Activated CD4-positive, alpha-beta T cell treated with anti-CD3 and anti-CD28 coated beads, Interleukin-2, amount 10 ng/mL, durations not matched to agents 7 days and 5 days (primary cell): Measurements from ENCODE around the gene LRRC7. TPM values are rescaled to one million over a fixed set of nuclear protein-coding genes. Genes with fewer than 3 reads are reported as not detected.
"Not testable (repeated sequence)": the region's sequence is repeated elsewhere in the genome, so short reads cannot be mapped to it uniquely, and the experiment has no call there.

Experiments used
- CTCF ChIA-PET: fragments of 350-600 bp; sonication (Branson Sonifier 250); formaldehyde crosslinking; loops from one replicate; lab custom pipeline; 2021; ENCODE audit warnings: antibody characterized with exemption; lab: Charles Lee
- POLR2A ChIA-PET: fragments of 350-600 bp; sonication (Branson Sonifier 250); formaldehyde crosslinking; loops from one replicate; lab custom pipeline; 2021; ENCODE audit warnings: antibody characterized with exemption; lab: Charles Lee
- DNase-seq: peaks from one replicate; pipeline ENCODE4 v3.0.0-alpha.2; 2020
- H3K27ac Mint-ChIP-seq: one replicate; pipeline ENCODE4 v1.8.0; 2021; ENCODE audit warnings: mild to moderate bottlenecking, moderate library complexity, mixed read lengths
- H3K27me3 Mint-ChIP-seq: one replicate; pipeline ENCODE4 v1.8.0; 2021; ENCODE audit warnings: mixed read lengths
- H3K36me3 Mint-ChIP-seq: one replicate; pipeline ENCODE4 v1.8.0; 2021; ENCODE audit warnings: low read depth, mixed read lengths
- H3K4me1 Mint-ChIP-seq: one replicate; pipeline ENCODE4 v1.8.0; 2021; ENCODE audit warnings: mixed read lengths
- H3K4me3 Mint-ChIP-seq: one replicate; pipeline ENCODE4 v1.8.0; 2021; ENCODE audit warnings: mild to moderate bottlenecking, moderate library complexity, mixed read lengths
- H3K9me3 Mint-ChIP-seq: one replicate; pipeline ENCODE4 v1.8.0; 2021; ENCODE audit warnings: mixed read lengths
- total RNA-seq, 2 experiments: library from RNA; stranded (reverse); gene quantifications; one replicate each; pipeline ENCODE4 v1.2.3, GENCODE V29; 2021

The LRRC7 gene
- total RNA-seq, 2 experiments from 2014 or later, result not detected

GRCh38 chr1:69845655-69846054 is 277.9 kb downstream of the LRRC7 start:
- H3K4me1 Mint-ChIP-seq, result no peaks in the 10 kb centered on the region
- CTCF ChIA-PET, result interaction anchor here (1.5 kb wide), 1 partner anchor 20 kb away, joined by 3 read pairs; no protein-coding TSS in a partner anchor
- no peak overlapping the region for H3K4me3 Mint-ChIP-seq
- H3K9me3 Mint-ChIP-seq, result no peaks in the 10 kb centered on the region
- no peak for DNase-seq
- no peak overlapping the region for H3K27ac Mint-ChIP-seq
- H3K27me3 Mint-ChIP-seq, result no peaks in the 10 kb centered on the region
- H3K36me3 Mint-ChIP-seq, result no peaks in the 10 kb centered on the region
- POLR2A ChIA-PET, result no interaction called here

GRCh38 chr1:69846267-69846666 is 278.5 kb downstream of the LRRC7 start:
- ChIA-PET POLR2A (no interaction called here), CTCF (interaction anchor here (1.5 kb wide), 1 partner anchor 19 kb away, joined by 3 read pairs; no protein-coding TSS in a partner anchor)
- Mint-ChIP-seq H3K27ac (no peak overlapping the region), H3K36me3 (no peaks in the 10 kb centered on the region), H3K9me3 (no peaks in the 10 kb centered on the region), H3K4me3 (no peak overlapping the region), H3K4me1 (no peaks in the 10 kb centered on the region), H3K27me3 (no peaks in the 10 kb centered on the region)
- no peak for DNase-seq

GRCh38 chr1:69847670-69848069 is 279.9 kb downstream of the LRRC7 start:
- H3K36me3 Mint-ChIP-seq, result no peaks in the 10 kb centered on the region
- no peaks in the 10 kb centered on the region for H3K27me3 Mint-ChIP-seq
- ChIA-PET CTCF (no interaction called here), POLR2A (no interaction called here)
- H3K27ac Mint-ChIP-seq, result no peak overlapping the region
- H3K4me3 Mint-ChIP-seq, result no peak overlapping the region
- H3K9me3 Mint-ChIP-seq, result no peaks in the 10 kb centered on the region
- no peak for DNase-seq
- no peaks in the 10 kb centered on the region for H3K4me1 Mint-ChIP-seq

- no peaks in the 10 kb centered on the region for H3K27me3 Mint-ChIP-seq
- CTCF ChIA-PET, result no interaction called here
- no peak for DNase-seq
- H3K9me3 Mint-ChIP-seq, result no peaks in the 10 kb centered on the region
- H3K4me3 Mint-ChIP-seq, result no peak overlapping the region
- H3K36me3 Mint-ChIP-seq, result no peaks in the 10 kb centered on the region
- H3K27ac Mint-ChIP-seq, result no peak overlapping the region
- no peaks in the 10 kb centered on the region for H3K4me1 Mint-ChIP-seq
- POLR2A ChIA-PET, result no interaction called here
Measured at GRCh38 chr1:69852151-69852550, 284.4 kb downstream of the LRRC7 start.

GRCh38 chr1:69852706-69853105 is 285.0 kb downstream of the LRRC7 start:
- DNase-seq, result no peak
- H3K4me1 Mint-ChIP-seq, result no peaks in the 10 kb centered on the region
- no peaks in the 10 kb centered on the region for H3K27me3 Mint-ChIP-seq
- ChIA-PET CTCF (no interaction called here), POLR2A (no interaction called here)
- no peak overlapping the region for H3K27ac Mint-ChIP-seq
- H3K4me3 Mint-ChIP-seq, result no peak overlapping the region
- H3K36me3 Mint-ChIP-seq, result no peaks in the 10 kb centered on the region
- H3K9me3 Mint-ChIP-seq, result no peaks in the 10 kb centered on the region

- ChIA-PET CTCF (no interaction called here), POLR2A (no interaction called here)
- no peak for DNase-seq
- Mint-ChIP-seq H3K36me3 (no peaks in the 10 kb centered on the region), H3K4me3 (no peak overlapping the region), H3K4me1 (no peaks in the 10 kb centered on the region), H3K9me3 (no peaks in the 10 kb centered on the region), H3K27ac (no peak overlapping the region), H3K27me3 (no peaks in the 10 kb centered on the region)
Measured at GRCh38 chr1:69858534-69858933, 290.8 kb downstream of the LRRC7 start.

- CTCF ChIA-PET, result no interaction called here
- Mint-ChIP-seq H3K36me3 (no peaks in the 10 kb centered on the region), H3K27ac (no peak overlapping the region), H3K9me3 (peaks cover 2% of the 10 kb centered on the region), H3K4me3 (no peak overlapping the region), H3K27me3 (no peaks in the 10 kb centered on the region), H3K4me1 (no peaks in the 10 kb centered on the region)
- no peak for DNase-seq
- POLR2A ChIA-PET, result no interaction called here
Measured at GRCh38 chr1:69861641-69862040, 293.9 kb downstream of the LRRC7 start.

GRCh38 chr1:69862906-69863305 is 295.2 kb downstream of the LRRC7 start:
- CTCF ChIA-PET, result no interaction called here
- no peak for DNase-seq

GRCh38 chr1:69863704-69864103 is 296.0 kb downstream of the LRRC7 start:
- no peak for DNase-seq
- Mint-ChIP-seq H3K27me3 (no peaks in the 10 kb centered on the region), H3K27ac (no peak overlapping the region), H3K4me3 (no peak overlapping the region), H3K4me1 (no peaks in the 10 kb centered on the region), H3K36me3 (no peaks in the 10 kb centered on the region), H3K9me3 (peaks cover 5% of the 10 kb centered on the region)
- ChIA-PET CTCF (no interaction called here), POLR2A (no interaction called here)

More at GRCh38 chr1:69862906-69863305, 295.2 kb downstream of the LRRC7 start:
- Mint-ChIP-seq H3K4me3 (no peak overlapping the region), H3K9me3 (peaks cover 5% of the 10 kb centered on the region), H3K27me3 (no peaks in the 10 kb centered on the region), H3K4me1 (no peaks in the 10 kb centered on the region), H3K27ac (no peak overlapping the region), H3K36me3 (no peaks in the 10 kb centered on the region)
- POLR2A ChIA-PET, result no interaction called here

GRCh38 chr1:69871412-69871811 is 303.7 kb downstream of the LRRC7 start:
- ChIA-PET POLR2A (no interaction called here), CTCF (no interaction called here)
- Mint-ChIP-seq H3K4me1 (no peaks in the 10 kb centered on the region), H3K27ac (no peak overlapping the region), H3K9me3 (peaks cover 3% of the 10 kb centered on the region), H3K27me3 (no peaks in the 10 kb centered on the region), H3K36me3 (no peaks in the 10 kb centered on the region), H3K4me3 (no peak overlapping the region)
- DNase-seq, result no peak

GRCh38 chr1:69878338-69878737 is 310.6 kb downstream of the LRRC7 start:
- H3K27me3 Mint-ChIP-seq, result no peaks in the 10 kb centered on the region
- no peak for DNase-seq
- H3K9me3 Mint-ChIP-seq, result peaks cover 4% of the 10 kb centered on the region
- H3K27ac Mint-ChIP-seq, result no peak overlapping the region
- no peak overlapping the region for H3K4me3 Mint-ChIP-seq
- POLR2A ChIA-PET, result no interaction called here
- CTCF ChIA-PET, result interaction anchor here (1.1 kb wide), 1 partner anchor 8 kb away, joined by 4 read pairs; no protein-coding TSS in a partner anchor
- no peaks in the 10 kb centered on the region for H3K36me3 Mint-ChIP-seq
- H3K4me1 Mint-ChIP-seq, result no peaks in the 10 kb centered on the region

GRCh38 chr1:69888016-69888415 is 320.3 kb downstream of the LRRC7 start:
- H3K36me3 Mint-ChIP-seq, H3K27me3 Mint-ChIP-seq, DNase-seq, POLR2A ChIA-PET, CTCF ChIA-PET, H3K4me1 Mint-ChIP-seq, H3K27ac Mint-ChIP-seq, H3K4me3 Mint-ChIP-seq: not testable (repeated sequence)
- H3K9me3 Mint-ChIP-seq, result peaks cover 12% of the 10 kb centered on the region

- Mint-ChIP-seq H3K36me3 (no peaks in the 10 kb centered on the region), H3K27me3 (no peaks in the 10 kb centered on the region), H3K9me3 (peaks cover 12% of the 10 kb centered on the region), H3K4me3 (no peak overlapping the region), H3K4me1 (no peaks in the 10 kb centered on the region), H3K27ac (no peak overlapping the region)
- no peak for DNase-seq
- CTCF ChIA-PET, result no interaction called here
- POLR2A ChIA-PET, result no interaction called here
Measured at GRCh38 chr1:69888657-69889056, 320.9 kb downstream of the LRRC7 start.

- Mint-ChIP-seq H3K27ac (no peak overlapping the region), H3K36me3 (no peaks in the 10 kb centered on the region), H3K9me3 (no peaks in the 10 kb centered on the region), H3K27me3 (no peaks in the 10 kb centered on the region), H3K4me1 (no peaks in the 10 kb centered on the region), H3K4me3 (no peak overlapping the region)
- no peak for DNase-seq
- ChIA-PET CTCF (no interaction called here), POLR2A (no interaction called here)
Measured at GRCh38 chr1:69898403-69898947, 330.8 kb downstream of the LRRC7 start.
